HFF-Myc (cell line): ENCODE measurements around the gene SNX30.
"Not testable (repeated sequence)": the region's sequence is repeated elsewhere in the genome, so short reads cannot be mapped to it uniquely, and the experiment has no call there.

Source experiments
- DNase-seq: peaks from one replicate; pipeline ENCODE4 v3.0.0-alpha.2; 2011; ENCODE audit warnings: low read depth; ENCODE audit errors: extremely low read depth
- H3K4me3 ChIP-seq: replicated peaks from 2 replicates; pipeline ENCODE4 v1.5.1; 2011; ENCODE audit warnings: low read depth, mild to moderate bottlenecking, control low read depth, low read length
- CTCF ChIP-seq: IDR thresholded peaks from 2 replicates; pipeline ENCODE4 v1.5.1; 2012; ENCODE audit warnings: mild to moderate bottlenecking, low read depth, low read length, control low read depth; ENCODE audit errors: missing control alignments

The SNX30 gene

GRCh38 chr9:112719241-112719691, 31.3 kb upstream of the SNX30 start:
- no peak for DNase-seq
- TF ChIP-seq CTCF: no peak
- H3K4me3 ChIP-seq: no peak overlapping the region

GRCh38 chr9:112719696-112720095, 30.9 kb upstream of the SNX30 start:
- no peak overlapping the region for H3K4me3 ChIP-seq
- DNase-seq: no peak
- no peak for TF ChIP-seq CTCF

GRCh38 chr9:112720113-112720780, 30.3 kb upstream of the SNX30 start:
- H3K4me3 ChIP-seq: no peak overlapping the region
- TF ChIP-seq CTCF: no peak
- DNase-seq: no peak

- not testable (repeated sequence) for DNase-seq, H3K4me3 ChIP-seq
Observed at GRCh38 chr9:112722749-112723148, 27.8 kb upstream of the SNX30 start.

GRCh38 chr9:112725961-112726360, 24.6 kb upstream of the SNX30 start:
- H3K4me3 ChIP-seq: no peak overlapping the region
- no peak for DNase-seq
- TF ChIP-seq CTCF: no peak

- no peak for DNase-seq
- no peak for TF ChIP-seq CTCF
- no peak overlapping the region for H3K4me3 ChIP-seq
Observed at GRCh38 chr9:112726428-112726827, 24.1 kb upstream of the SNX30 start.

GRCh38 chr9:112728401-112728800, 22.2 kb upstream of the SNX30 start:
- no peak overlapping the region for H3K4me3 ChIP-seq
- TF ChIP-seq CTCF: no peak
- no peak for DNase-seq
